ENCODE results near the gene MORF4L2.
A peak's percentile ranks its signal among the peaks of the same experiment; 100 is the strongest.

Gene MORF4L2

DNA sequence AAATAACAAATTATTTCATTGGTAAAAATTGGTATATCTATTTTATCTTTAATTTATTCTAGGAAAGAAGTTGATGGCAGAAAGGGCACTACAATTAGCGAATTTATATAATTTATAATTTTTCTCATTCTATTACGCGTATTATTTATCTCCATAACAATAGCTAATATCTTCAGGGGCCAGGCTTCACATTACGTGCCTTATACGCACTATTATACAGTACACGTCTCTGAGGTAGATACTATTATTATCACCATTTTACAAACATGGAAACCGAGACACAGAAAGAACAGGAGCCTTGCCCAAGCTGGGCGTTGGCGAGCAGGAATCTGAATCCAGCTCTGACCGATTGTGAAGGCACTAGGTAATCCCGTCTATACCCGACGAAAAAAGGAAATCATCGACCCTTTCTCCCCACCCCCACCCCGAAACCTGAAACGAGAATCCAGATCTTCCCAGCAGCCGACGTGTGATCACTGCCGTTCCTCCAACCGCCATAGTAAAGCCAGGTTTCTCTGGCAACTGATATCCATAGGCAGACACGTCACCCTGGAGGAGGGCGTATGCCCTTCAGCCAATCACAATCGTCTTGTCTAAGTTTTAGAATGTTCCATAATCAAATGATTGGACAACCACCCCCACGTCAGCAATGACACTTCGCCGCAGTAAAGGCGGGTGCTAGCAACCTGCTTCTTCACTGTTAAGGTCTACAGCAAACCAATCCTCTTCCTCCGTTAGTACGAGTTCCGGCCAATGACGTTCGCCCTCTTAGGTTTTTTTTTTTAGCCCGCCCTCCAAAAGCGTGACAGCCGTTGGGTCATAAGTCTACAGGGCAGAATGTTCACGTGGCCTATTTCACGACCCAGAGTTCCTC lies at the start of gene MORF4L2:
Gene MORF4L2, minus strand, starts transcription at position 501 of the 874 bp plus-strand sequence. CDS start 9,672 bp downstream, outside the sequence.
- DNase-seq = peak; percentile 99

- DNase-seq = no peak
Measured at GRCh38 chrX:103734125-103734760, 47.7 kb upstream of the MORF4L2 start.

GRCh38 chrX:103733017-103733416 lies 46.5 kb upstream of the MORF4L2 start:
- peak; percentile 24 for DNase-seq

GRCh38 chrX:103730796-103731493 lies 44.4 kb upstream of the MORF4L2 start:
- peak; percentile 86 for DNase-seq

- DNase-seq = peak; percentile 8
Measured at GRCh38 chrX:103730147-103730795, 43.8 kb upstream of the MORF4L2 start.

DNA sequence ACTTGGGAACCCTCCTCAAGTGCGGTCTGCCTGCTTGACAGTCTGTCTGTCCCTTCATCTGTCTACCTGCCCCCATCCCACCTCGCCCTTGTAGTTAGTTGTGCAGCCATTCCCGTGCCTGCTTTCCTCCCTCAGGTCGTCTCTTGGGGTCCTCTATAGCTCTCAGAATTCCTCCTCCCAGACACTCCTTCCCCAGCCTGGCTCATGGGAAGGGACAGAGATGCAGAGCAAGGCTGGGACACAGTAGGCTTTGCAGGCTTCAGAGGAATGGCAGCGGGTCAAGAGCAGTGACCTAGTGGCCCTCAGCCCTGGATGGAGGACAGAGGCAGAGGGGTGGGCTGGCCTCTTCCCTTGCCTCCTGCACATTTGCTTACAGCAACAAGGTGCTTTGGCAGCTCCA lies 42.5 kb upstream of the MORF4L2 start:
- no peak for DNase-seq

GRCh38 chrX:103727115-103727514 lies 40.6 kb upstream of the MORF4L2 start:
- DNase-seq = no peak

GRCh38 chrX:103726477-103726876 lies 40.0 kb upstream of the MORF4L2 start:
- no peak for DNase-seq

DNA sequence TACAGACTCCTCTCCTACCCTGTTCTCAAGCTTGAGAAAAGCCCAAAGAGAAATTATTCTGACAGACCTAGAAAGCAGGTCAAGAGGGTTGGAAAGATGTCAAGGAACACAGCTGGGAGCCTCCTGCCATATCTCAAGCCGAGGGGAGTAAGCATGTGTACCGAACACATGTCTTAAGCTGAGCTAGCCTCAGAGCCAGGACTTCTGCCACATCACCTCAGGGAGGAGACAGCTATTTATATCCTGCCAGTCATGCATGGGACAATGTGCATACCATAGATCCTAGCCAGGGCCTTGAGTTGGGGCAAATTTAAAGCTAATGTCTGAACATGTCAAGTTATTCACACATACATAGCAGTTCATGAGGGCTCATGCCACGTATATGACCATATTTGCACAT lies 36.0 kb upstream of the MORF4L2 start:
- DNase-seq = peak; percentile 44

GRCh38 chrX:103718120-103718519 lies 31.6 kb upstream of the MORF4L2 start:
- no peak for DNase-seq

DNA sequence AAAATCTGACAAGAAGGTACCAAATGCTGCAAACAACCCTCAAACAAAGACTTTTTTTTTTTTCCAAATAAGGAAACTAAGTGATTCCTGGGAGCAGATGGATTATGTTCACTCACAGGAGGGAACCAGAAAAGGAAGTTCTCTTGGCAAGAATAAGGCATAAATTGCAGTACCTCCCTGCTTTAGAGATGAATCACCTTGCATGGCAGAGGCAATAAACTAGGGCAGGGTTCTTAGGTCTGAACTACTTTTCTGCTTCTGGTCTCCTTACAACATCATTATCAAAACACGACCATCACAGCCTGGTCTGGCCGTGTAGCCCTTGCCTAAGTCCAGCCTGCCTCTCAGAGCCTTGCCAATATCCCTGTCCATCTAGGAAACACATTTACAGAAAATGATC lies 30.5 kb upstream of the MORF4L2 start:
- DNase-seq = peak; percentile 86

- no peak for DNase-seq
Measured at GRCh38 chrX:103710609-103711008, 24.1 kb upstream of the MORF4L2 start, which contains the start of gene TMEM31. TSS of gene TMEM31 (plus strand) at chrX:103710909. CDS start at chrX:103712259, 1,350 bp downstream.

DNA sequence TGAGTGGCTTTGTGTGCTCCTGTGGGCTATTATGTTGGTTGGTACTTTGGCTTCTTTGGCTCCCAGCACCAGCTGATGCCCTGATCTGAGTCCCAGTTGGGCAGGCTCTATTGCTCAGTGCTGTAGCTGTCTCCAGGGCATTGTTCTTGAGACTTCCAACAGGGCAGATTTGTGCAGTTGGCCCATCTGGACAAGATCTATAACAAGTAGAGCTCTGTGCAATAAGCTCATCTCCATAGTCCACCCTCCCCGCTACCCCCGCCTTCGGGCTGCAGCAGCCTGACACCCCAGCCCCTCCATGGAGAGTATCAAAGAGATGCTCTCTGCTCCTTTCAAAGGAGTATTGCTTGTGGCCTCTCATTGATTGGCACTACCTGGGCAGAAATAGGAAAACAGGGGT lies 18.4 kb upstream of the MORF4L2 start:
- DNase-seq = no peak

GRCh38 chrX:103699243-103699642 lies 12.7 kb upstream of the MORF4L2 start:
- DNase-seq = no peak

GRCh38 chrX:103697687-103698086 lies 11.2 kb upstream of the MORF4L2 start:
- DNase-seq = no peak

GRCh38 chrX:103691059-103691458 lies 4.6 kb upstream of the MORF4L2 start:
- DNase-seq = no peak

- DNase-seq = peak; percentile 36
Measured at GRCh38 chrX:103688946-103689345, 2.4 kb upstream of the MORF4L2 start.

DNA sequence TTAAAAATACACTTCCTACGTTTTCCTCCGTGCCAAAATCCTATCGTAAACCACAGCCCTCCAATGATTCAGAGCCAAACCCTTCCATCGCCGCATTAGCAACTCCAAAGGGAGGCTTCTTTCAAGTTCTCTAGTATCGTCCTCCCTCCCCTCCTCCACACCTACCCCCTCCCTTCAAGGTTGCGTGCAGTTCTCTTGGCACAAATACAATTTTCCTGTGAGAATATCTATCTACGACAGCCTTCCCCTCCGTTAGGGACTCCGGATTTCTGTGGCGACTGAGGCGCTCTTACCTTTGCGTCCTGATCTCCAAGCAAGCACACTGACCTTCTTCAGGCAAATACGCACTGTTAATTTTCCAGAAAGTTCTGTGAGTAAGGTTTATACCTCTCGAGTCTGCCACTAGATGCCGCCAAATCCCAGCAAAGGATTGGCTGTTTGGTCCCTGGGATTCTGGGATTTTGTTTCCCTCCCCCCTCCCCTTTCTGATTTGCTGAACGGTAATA lies 1.2 kb upstream of the MORF4L2 start:
- DNase-seq = peak; percentile 81

DNA sequence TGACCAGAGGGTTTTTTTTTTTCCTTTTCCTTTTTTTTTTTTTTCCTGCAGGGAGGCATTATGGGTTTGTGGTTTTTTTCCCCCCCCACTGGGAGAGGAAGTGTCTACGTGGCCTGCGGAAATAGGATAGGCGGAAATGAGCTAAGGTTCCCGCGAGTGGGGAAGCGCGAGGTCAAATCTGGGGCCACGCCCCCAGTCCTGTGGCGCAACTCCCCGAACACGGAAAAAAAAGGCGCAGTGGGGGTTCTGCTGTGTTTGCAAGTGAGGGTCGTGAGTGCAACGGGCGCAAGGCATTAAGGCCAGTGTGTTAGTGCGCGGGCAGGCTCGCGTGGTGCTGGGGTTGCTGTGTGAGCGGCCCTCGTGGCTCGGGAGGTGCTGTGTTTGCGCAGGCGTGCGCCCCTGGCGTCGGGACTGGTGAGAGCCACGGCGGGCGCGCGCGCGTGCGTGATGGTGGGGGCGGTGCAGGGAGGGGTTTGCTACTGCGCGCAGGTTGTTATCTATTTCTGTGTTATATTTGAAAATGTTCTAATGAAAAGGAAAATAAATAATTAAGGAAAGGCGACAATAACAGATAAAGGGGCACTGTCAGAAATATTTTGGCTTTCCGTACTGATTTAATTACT lies 685 bp upstream of the MORF4L2 start:
- no peak for DNase-seq

- DNase-seq = no peak
Measured at GRCh38 chrX:103685396-103685795, 1.1 kb downstream of the MORF4L2 start.

- no peak for DNase-seq
Measured at GRCh38 chrX:103681443-103681842, 5.1 kb downstream of the MORF4L2 start.
